Activated T-helper 1 cell treated with anti-CD3 and anti-CD28 coated beads, Interleukin-12 subunit alpha, Interleukin-12 subunit beta, Interleukin-2, Interleukin-4 antibody, amounts not matched to agents 30 ng/mL and 10 ng/mL and 1 ng/mL, durations not matched to agents 14 hours and 24 hours and 36 hours (primary cell): ENCODE measurements around the gene ITIH1. TPM values are rescaled to one million over a fixed set of nuclear protein-coding genes. Genes with fewer than 3 reads are reported as not detected.

Source experiments
- DNase-seq: peaks from one replicate; pipeline ENCODE4 v3.0.0; 2021; ENCODE audit warnings: low spot score
- H3K27ac Mint-ChIP-seq: one replicate; pipeline ENCODE4 v1.8.0; 2021; ENCODE audit warnings: mild to moderate bottlenecking, mixed read lengths
- H3K27me3 Mint-ChIP-seq: one replicate; pipeline ENCODE4 v1.8.0; 2022; ENCODE audit warnings: mild to moderate bottlenecking, moderate library complexity, mixed read lengths; ENCODE audit not compliant: insufficient read depth
- H3K36me3 Mint-ChIP-seq: one replicate; pipeline ENCODE4 v1.8.0; 2021; ENCODE audit warnings: low read depth, mixed read lengths
- H3K4me1 Mint-ChIP-seq: one replicate; pipeline ENCODE4 v1.8.0; 2021; ENCODE audit warnings: low read depth, mixed read lengths
- H3K4me3 Mint-ChIP-seq: one replicate; pipeline ENCODE4 v1.8.0; 2021; ENCODE audit warnings: mild to moderate bottlenecking, moderate library complexity, mixed read lengths
- H3K9me3 Mint-ChIP-seq: one replicate; pipeline ENCODE4 v1.8.0; 2021; ENCODE audit warnings: mixed read lengths
- intact Hi-C: fragments of 100-400 bp; cut with micrococcal nuclease; formaldehyde crosslinking; loops from one replicate; pipeline ENCODE4 v1.15.1; 2024
- total RNA-seq: library from RNA; stranded (reverse); gene quantifications from 2 replicates; pipeline ENCODE4 v1.2.3, GENCODE V29; 2022

The ITIH1 gene
- total RNA-seq, 1 donor from 2014 or later: not detected

DNA sequence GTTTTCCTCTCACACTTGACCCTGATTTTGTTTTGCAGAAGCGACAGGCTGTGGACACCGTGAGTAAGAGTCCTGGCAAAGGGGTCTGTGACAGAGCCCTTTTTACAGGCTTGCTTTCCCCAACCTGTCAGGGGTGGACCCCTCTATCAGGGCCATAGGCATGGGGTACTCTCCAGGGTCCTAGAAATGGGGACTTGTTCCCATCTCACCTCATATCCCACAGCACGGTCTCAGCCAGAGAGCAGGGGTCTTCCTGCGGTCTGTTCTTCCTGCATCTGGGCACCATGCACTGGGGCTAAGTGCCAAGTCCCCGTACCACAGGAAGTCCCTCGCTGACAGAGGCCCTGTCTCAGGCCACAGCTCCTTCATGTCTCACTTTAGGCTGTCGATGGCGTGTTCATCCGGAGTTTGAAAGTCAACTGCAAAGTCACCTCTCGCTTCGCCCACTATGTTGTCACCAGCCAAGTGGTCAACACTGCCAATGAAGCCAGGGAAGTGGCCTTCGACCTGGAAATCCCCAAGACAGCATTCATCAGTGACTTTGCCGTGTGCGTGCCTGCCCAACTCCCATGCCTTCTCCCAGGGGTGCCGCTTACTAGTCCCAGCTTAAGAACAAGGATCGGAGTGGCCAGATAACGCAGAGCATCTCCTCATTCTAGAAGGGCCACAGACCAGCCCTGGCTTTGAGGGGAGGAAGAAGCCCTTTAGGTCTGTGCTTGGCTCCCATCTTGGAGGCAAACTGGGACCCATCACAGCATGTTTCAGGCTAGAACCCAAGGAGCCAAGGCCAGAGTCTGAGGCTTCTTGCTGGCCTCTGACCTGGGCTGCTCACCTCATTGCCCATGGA is 783 bp downstream of the ITIH1 start:
- no peaks in the 10 kb centered on the region for H3K4me1 Mint-ChIP-seq
- H3K27ac Mint-ChIP-seq: no peak overlapping the region
- no peaks in the 10 kb centered on the region for H3K36me3 Mint-ChIP-seq
- no peak for DNase-seq
- no peak overlapping the region for H3K4me3 Mint-ChIP-seq
- peaks cover 10% of the 10 kb centered on the region for H3K27me3 Mint-ChIP-seq
- no peaks in the 10 kb centered on the region for H3K9me3 Mint-ChIP-seq
- intact Hi-C loops: no loop called here

DNA sequence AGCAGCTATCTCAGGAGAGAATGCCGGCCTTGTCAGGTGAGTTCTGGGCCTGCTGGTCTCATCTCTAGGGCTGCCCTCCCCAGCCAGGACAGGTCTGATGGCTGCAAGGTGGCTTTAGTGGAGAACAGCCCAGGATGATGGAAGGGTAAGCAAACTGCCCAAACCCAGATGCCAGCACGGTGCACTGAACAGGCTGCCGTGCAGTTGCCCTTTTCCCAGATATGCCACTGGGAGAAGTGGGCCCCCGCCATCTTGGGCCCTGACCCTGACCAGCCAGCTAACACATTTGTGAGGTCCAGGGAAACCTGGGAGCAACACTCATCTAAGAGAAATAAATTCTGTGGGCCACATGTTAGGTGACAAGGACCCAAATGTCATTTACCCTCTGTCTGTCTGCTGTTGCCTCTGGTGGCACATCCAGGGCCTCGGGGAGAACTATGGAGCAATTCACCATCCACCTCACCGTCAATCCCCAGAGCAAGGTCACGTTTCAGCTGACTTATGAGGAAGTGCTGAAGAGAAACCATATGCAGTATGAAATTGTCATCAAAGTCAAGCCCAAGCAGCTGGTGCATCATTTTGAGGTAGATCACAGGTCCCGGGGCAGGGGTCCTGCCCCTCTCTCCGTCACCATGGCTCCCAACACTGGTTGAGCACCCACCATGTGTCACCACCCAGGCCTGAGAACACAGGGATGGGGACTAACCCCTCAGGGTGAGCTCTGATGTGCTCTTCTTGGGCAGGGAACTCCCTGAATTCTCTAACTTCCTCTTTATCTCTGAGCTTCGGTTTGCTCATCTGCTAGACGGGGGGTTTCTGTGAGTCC is 1.8 kb downstream of the ITIH1 start:
- Mint-ChIP-seq H3K36me3 (no peaks in the 10 kb centered on the region), H3K27me3 (peaks cover 12% of the 10 kb centered on the region), H3K4me1 (no peaks in the 10 kb centered on the region), H3K4me3 (no peak overlapping the region), H3K27ac (no peak overlapping the region), H3K9me3 (no peaks in the 10 kb centered on the region)
- DNase-seq: no peak
- intact Hi-C loops: no loop called here

DNA sequence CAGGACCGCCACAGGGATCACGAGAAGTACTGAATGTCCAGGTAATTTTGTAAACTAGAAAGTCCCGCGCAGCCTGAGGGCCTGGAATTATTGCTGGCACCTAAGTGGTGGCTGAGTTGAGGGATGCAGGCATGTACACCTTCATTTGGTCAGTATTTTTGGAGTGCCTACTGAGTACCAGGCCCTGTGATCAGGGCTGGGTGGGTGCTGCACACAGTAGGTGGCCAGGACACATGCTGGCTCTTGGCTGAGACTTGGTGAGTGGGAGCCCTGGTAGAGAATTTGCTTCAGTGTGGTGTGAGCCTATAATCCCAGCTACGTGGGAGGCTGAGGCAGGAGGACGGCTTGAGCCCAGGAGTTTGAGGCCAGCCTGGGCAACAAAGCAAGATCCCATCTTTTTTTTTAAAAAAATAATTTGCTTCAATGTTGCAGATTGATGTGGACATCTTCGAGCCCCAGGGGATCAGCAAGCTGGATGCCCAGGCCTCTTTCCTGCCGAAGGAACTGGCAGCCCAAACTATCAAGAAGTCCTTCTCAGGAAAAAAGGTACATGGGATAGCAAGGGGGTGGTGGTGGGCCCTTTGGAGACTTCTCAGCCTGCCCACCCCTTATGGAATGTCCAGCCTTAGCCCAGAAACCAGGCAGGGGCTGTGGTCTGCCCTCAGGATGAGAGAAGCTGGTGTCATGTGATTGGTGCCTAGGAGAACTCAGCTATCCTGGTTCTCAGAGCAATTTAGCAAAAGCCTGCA is 2.6 kb downstream of the ITIH1 start:
- intact Hi-C loops: no loop called here
- no peak overlapping the region for H3K27ac Mint-ChIP-seq
- H3K4me3 Mint-ChIP-seq: no peak overlapping the region
- no peaks in the 10 kb centered on the region for H3K4me1 Mint-ChIP-seq
- peaks cover 13% of the 10 kb centered on the region for H3K27me3 Mint-ChIP-seq
- H3K36me3 Mint-ChIP-seq: no peaks in the 10 kb centered on the region
- no peak for DNase-seq
- H3K9me3 Mint-ChIP-seq: no peaks in the 10 kb centered on the region

- no peak for DNase-seq
- H3K27ac Mint-ChIP-seq: no peak overlapping the region
- peaks cover 10% of the 10 kb centered on the region for H3K27me3 Mint-ChIP-seq
- no peaks in the 10 kb centered on the region for H3K9me3 Mint-ChIP-seq
- H3K4me1 Mint-ChIP-seq: no peaks in the 10 kb centered on the region
- no peak overlapping the region for H3K4me3 Mint-ChIP-seq
- no peaks in the 10 kb centered on the region for H3K36me3 Mint-ChIP-seq
- intact Hi-C loops: no loop called here
Observed at GRCh38 chr3:52781741-52782140, 4.3 kb downstream of the ITIH1 start.

- DNase-seq: no peak
- no peak overlapping the region for H3K27ac Mint-ChIP-seq
- H3K36me3 Mint-ChIP-seq: no peaks in the 10 kb centered on the region
- intact Hi-C loops: no loop called here
- H3K27me3 Mint-ChIP-seq: peaks cover 10% of the 10 kb centered on the region
- no peaks in the 10 kb centered on the region for H3K9me3 Mint-ChIP-seq
- no peaks in the 10 kb centered on the region for H3K4me1 Mint-ChIP-seq
- no peak overlapping the region for H3K4me3 Mint-ChIP-seq
Observed at GRCh38 chr3:52782412-52783210, 5.2 kb downstream of the ITIH1 start.

GRCh38 chr3:52783211-52783555 is 5.8 kb downstream of the ITIH1 start:
- no peaks in the 10 kb centered on the region for H3K36me3 Mint-ChIP-seq
- intact Hi-C loops: no loop called here
- H3K4me3 Mint-ChIP-seq: no peak overlapping the region
- H3K27ac Mint-ChIP-seq: no peak overlapping the region
- DNase-seq: no peak
- H3K4me1 Mint-ChIP-seq: no peaks in the 10 kb centered on the region
- no peaks in the 10 kb centered on the region for H3K9me3 Mint-ChIP-seq
- H3K27me3 Mint-ChIP-seq: peaks cover 10% of the 10 kb centered on the region

- Mint-ChIP-seq H3K36me3 (no peaks in the 10 kb centered on the region), H3K4me1 (no peaks in the 10 kb centered on the region), H3K27me3 (peaks cover 10% of the 10 kb centered on the region), H3K27ac (no peak overlapping the region), H3K9me3 (no peaks in the 10 kb centered on the region), H3K4me3 (no peak overlapping the region)
- intact Hi-C loops: no loop called here
- DNase-seq: no peak
Observed at GRCh38 chr3:52784021-52784621, 6.7 kb downstream of the ITIH1 start.

DNA sequence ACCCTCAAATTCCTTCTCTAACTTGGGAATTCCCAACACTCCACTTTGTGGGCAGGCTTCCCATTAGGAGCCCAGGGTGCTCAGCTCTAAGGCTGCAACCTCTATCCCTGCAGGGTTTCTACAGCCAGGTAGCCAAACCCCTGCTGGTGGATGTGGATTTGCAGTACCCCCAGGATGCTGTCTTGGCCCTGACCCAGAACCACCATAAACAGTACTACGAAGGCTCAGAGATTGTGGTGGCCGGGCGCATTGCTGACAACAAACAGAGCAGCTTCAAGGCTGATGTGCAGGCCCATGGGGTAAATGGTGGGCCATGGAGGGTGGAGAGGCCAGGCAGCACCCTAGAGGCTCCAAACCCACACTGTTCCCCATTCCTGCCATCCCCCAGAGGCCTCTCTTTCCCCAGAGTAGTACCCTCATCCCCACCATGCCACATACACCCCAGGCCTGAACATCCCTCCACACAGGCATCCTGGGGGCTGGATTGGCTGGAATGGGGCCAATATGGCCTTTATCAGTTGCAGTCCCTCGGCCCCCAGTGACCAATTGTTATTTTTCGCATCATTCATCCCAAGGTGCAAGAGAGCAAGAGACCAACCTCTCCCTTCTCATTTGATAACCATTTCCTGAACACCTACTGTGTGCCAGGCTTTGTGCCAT is 7.7 kb downstream of the ITIH1 start:
- no peaks in the 10 kb centered on the region for H3K4me1 Mint-ChIP-seq
- no peak overlapping the region for H3K4me3 Mint-ChIP-seq
- H3K27ac Mint-ChIP-seq: no peak overlapping the region
- H3K27me3 Mint-ChIP-seq: peaks cover 10% of the 10 kb centered on the region
- no peaks in the 10 kb centered on the region for H3K9me3 Mint-ChIP-seq
- intact Hi-C loops: no loop called here
- H3K36me3 Mint-ChIP-seq: no peaks in the 10 kb centered on the region
- no peak for DNase-seq

GRCh38 chr3:52786330-52787215 is 9.2 kb downstream of the ITIH1 start:
- H3K4me3 Mint-ChIP-seq: no peak overlapping the region
- H3K27ac Mint-ChIP-seq: no peak overlapping the region
- intact Hi-C loops: no loop called here
- H3K9me3 Mint-ChIP-seq: no peaks in the 10 kb centered on the region
- no peaks in the 10 kb centered on the region for H3K4me1 Mint-ChIP-seq
- no peaks in the 10 kb centered on the region for H3K36me3 Mint-ChIP-seq
- H3K27me3 Mint-ChIP-seq: peaks cover 10% of the 10 kb centered on the region
- DNase-seq: no peak

DNA sequence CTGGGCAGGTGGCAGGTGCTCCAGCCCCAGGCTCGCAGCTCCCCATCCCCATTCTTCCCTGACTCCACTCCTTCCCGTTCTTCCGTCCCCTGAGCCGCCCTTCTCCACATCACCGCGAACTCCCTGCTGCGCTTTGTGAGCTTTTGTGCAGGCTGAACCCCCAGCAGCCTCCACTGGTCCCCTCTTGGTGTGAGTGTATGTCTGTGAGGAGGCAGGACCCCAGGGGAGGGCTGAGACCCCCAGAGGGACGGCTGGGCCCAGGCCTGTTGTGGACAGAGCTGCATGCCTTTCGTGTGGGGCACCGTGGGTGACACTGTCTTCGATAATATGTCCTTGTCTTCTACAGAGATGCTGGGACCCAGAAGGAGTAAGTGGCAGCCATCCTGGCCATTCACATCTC is 9.8 kb downstream of the ITIH1 start:
- no peak for DNase-seq
- no peaks in the 10 kb centered on the region for H3K9me3 Mint-ChIP-seq
- H3K27me3 Mint-ChIP-seq: peaks cover 7% of the 10 kb centered on the region
- H3K27ac Mint-ChIP-seq: no peak overlapping the region
- intact Hi-C loops: no loop called here
- H3K4me3 Mint-ChIP-seq: no peak overlapping the region
- H3K4me1 Mint-ChIP-seq: no peaks in the 10 kb centered on the region
- H3K36me3 Mint-ChIP-seq: no peaks in the 10 kb centered on the region
